ENCODE data around the gene CENPS. TPM values are rescaled to one million over a fixed set of nuclear protein-coding genes. Genes with fewer than 3 reads are reported as not detected.
A peak's percentile ranks its signal among the peaks of the same experiment; 100 is the strongest.

Gene CENPS
- total and polyA plus RNA-seq, 9 of the 15 experiments (the other 6 are each of a cell fraction or from before 2014, with no cell fraction given) = 10.2 to 36.0 (median 26.0) TPM

- TF ChIP-seq, protein P1, sequence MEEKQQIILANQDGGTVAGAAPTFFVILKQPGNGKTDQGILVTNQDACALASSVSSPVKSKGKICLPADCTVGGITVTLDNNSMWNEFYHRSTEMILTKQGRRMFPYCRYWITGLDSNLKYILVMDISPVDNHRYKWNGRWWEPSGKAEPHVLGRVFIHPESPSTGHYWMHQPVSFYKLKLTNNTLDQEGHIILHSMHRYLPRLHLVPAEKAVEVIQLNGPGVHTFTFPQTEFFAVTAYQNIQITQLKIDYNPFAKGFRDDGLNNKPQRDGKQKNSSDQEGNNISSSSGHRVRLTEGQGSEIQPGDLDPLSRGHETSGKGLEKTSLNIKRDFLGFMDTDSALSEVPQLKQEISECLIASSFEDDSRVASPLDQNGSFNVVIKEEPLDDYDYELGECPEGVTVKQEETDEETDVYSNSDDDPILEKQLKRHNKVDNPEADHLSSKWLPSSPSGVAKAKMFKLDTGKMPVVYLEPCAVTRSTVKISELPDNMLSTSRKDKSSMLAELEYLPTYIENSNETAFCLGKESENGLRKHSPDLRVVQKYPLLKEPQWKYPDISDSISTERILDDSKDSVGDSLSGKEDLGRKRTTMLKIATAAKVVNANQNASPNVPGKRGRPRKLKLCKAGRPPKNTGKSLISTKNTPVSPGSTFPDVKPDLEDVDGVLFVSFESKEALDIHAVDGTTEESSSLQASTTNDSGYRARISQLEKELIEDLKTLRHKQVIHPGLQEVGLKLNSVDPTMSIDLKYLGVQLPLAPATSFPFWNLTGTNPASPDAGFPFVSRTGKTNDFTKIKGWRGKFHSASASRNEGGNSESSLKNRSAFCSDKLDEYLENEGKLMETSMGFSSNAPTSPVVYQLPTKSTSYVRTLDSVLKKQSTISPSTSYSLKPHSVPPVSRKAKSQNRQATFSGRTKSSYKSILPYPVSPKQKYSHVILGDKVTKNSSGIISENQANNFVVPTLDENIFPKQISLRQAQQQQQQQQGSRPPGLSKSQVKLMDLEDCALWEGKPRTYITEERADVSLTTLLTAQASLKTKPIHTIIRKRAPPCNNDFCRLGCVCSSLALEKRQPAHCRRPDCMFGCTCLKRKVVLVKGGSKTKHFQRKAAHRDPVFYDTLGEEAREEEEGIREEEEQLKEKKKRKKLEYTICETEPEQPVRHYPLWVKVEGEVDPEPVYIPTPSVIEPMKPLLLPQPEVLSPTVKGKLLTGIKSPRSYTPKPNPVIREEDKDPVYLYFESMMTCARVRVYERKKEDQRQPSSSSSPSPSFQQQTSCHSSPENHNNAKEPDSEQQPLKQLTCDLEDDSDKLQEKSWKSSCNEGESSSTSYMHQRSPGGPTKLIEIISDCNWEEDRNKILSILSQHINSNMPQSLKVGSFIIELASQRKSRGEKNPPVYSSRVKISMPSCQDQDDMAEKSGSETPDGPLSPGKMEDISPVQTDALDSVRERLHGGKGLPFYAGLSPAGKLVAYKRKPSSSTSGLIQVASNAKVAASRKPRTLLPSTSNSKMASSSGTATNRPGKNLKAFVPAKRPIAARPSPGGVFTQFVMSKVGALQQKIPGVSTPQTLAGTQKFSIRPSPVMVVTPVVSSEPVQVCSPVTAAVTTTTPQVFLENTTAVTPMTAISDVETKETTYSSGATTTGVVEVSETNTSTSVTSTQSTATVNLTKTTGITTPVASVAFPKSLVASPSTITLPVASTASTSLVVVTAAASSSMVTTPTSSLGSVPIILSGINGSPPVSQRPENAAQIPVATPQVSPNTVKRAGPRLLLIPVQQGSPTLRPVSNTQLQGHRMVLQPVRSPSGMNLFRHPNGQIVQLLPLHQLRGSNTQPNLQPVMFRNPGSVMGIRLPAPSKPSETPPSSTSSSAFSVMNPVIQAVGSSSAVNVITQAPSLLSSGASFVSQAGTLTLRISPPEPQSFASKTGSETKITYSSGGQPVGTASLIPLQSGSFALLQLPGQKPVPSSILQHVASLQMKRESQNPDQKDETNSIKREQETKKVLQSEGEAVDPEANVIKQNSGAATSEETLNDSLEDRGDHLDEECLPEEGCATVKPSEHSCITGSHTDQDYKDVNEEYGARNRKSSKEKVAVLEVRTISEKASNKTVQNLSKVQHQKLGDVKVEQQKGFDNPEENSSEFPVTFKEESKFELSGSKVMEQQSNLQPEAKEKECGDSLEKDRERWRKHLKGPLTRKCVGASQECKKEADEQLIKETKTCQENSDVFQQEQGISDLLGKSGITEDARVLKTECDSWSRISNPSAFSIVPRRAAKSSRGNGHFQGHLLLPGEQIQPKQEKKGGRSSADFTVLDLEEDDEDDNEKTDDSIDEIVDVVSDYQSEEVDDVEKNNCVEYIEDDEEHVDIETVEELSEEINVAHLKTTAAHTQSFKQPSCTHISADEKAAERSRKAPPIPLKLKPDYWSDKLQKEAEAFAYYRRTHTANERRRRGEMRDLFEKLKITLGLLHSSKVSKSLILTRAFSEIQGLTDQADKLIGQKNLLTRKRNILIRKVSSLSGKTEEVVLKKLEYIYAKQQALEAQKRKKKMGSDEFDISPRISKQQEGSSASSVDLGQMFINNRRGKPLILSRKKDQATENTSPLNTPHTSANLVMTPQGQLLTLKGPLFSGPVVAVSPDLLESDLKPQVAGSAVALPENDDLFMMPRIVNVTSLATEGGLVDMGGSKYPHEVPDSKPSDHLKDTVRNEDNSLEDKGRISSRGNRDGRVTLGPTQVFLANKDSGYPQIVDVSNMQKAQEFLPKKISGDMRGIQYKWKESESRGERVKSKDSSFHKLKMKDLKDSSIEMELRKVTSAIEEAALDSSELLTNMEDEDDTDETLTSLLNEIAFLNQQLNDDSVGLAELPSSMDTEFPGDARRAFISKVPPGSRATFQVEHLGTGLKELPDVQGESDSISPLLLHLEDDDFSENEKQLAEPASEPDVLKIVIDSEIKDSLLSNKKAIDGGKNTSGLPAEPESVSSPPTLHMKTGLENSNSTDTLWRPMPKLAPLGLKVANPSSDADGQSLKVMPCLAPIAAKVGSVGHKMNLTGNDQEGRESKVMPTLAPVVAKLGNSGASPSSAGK (IDR thresholded peaks at IDR 0.05) = peak; percentile 86
- TF ChIP-seq CEBPG (CRISPR knock-in tag; IDR thresholded peaks at IDR 0.05) = peak; percentile 13; the same call in 1 of the 2 replicates
- no peak for TF ChIP-seq CEBPG (tag; conservative IDR thresholded peaks at IDR 0.05 in 1 of 2, IDR thresholded peaks at IDR 0.05 in 1 of 2)
- TF ChIP-seq STAT6 (CRISPR knock-in tag; IDR thresholded peaks at IDR 0.05) = no peak
- no peak for TF ChIP-seq MECOM (CRISPR knock-in tag; IDR thresholded peaks at IDR 0.05)
- TF ChIP-seq HDGF (IDR thresholded peaks at IDR 0.05) = no peak
- no peak for TF ChIP-seq MCM3 (IDR thresholded peaks at IDR 0.05)
- TF ChIP-seq CBX1 (IDR thresholded peaks at IDR 0.05; ENCODE audit: low read depth) = peak; percentile 80; the same call in 1 of the 2 replicates
- no peak for TF ChIP-seq SRSF3 (IDR thresholded peaks at IDR 0.05; ENCODE audit: insufficient read depth, low read length)
- TF ChIP-seq ZNF586 (CRISPR knock-in tag; conservative IDR thresholded peaks at IDR 0.05) = no peak
Observed at GRCh38 chr1:10398734-10399443, 31.3 kb upstream of the CENPS start, which contains the start of gene PGD (continued).

Measured in K562 (cell line).